ENCODE measurements around the gene EPHA8.

Gene EPHA8

DNA sequence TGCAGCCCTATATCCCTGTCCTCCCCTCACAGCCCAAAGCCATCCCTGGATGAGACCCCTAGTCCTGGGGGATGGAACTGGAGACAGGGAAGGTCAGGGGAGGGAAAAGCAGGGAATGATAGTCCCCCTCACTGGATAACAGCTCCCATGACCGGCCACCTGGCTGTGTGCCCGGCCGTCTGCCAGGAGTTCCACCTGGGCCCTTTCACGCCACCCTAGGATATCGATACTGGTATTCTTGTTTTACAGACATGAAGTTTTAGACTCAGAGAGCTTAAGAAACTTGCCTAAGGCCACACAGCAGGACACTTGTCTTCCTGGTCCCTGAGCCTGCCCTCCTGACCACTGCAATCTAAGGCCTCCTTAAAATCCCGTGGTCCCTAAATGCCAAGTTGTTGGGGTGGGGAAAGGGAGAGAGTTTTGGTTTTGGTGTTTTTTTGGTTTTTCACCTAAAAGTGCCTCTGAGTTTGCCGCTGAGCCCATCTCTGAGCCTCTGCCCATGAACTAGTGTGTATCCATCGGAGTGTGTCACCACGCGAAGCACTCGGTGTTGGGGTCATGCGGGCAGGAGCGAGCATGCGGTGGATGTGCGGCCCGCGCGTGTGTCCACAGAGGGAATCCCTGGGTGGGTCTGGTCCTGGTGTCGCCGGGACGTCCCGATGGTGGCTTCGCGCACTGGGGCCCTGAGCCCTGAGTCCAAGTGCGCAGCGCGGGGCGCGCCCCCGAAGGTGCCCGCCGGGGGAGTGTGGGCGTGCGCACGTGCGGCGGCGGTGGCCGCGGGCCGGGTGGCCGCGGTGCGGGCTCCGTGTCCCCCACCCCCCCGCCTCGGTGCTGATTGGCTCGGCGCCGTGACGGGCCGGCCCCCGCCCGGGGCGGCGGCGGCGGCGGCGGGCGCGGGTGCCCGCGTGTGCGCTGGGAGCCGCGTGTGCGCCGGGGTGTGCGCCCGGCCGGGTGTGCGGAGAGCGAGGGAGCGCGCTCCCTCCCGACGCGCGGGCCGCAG lies at the start of gene EPHA8:
EPHA8 (plus strand) TSS at position 906 of the 1,000 bp plus-strand sequence. CDS start 147 bp downstream, outside the sequence.
- peak; percentile 57 for DNase-seq (ENCODE audit: extremely low spot score)
- CTCF ChIA-PET, result no interaction called here
- peak; percentile 55; the same call in 1 of the 2 replicates for TF ChIP-seq L3MBTL2 (conservative IDR thresholded peaks at IDR 0.05)
- no peak for TF ChIP-seq FOXM1 (IDR thresholded peaks at IDR 0.05; ENCODE audit: borderline replicate concordance)
- POLR2A ChIA-PET, result no interaction called here

DNA sequence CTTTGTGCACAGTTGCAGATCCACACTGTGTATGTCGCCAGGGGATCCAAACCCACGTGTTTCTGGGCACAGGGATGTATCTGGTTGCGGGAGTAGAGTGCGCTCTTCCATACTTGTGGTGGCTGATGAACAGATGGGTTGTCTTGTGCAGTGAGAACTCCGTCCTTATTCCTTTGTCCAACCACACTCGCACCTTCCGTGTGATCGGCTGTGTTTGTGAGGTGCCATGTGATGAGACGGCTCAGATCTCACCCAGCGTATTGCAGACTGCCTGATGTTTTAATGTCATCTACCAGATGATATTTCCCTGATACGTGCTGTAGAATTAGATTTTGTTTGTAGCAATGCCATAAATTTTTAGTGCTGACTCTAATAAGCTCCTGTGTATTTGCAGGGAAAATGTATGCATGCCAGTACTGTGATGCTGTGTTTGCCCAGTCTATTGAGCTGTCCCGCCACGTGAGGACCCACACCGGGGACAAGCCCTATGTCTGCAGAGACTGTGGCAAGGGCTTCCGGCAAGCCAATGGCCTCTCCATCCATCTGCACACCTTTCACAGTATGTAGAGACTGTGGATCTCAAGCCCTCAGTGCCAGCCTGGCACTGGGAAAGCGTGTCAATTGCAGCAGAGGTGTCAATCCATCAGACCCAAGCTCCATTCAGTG lies 46.2 kb upstream of the EPHA8 start:
- POLR2A ChIA-PET, result no interaction called here
- DNase-seq (ENCODE audit: extremely low spot score), result no peak
- CTCF ChIA-PET, result no interaction called here
- TF ChIP-seq ARNT (IDR thresholded peaks at IDR 0.05) (no peak), LEF1 (IDR thresholded peaks at IDR 0.05; ENCODE audit: borderline replicate concordance) (no peak), ELF4 (IDR thresholded peaks at IDR 0.05) (no peak), SUZ12 (IDR thresholded peaks at IDR 0.05) (no peak), FOXA1 (IDR thresholded peaks at IDR 0.05) (no peak), HDGF (IDR thresholded peaks at IDR 0.05; ENCODE audit: borderline replicate concordance) (no peak), CTBP1 (IDR thresholded peaks at IDR 0.05; ENCODE audit: borderline replicate concordance) (no peak), SP1 (IDR thresholded peaks at IDR 0.05) (no peak)

DNA sequence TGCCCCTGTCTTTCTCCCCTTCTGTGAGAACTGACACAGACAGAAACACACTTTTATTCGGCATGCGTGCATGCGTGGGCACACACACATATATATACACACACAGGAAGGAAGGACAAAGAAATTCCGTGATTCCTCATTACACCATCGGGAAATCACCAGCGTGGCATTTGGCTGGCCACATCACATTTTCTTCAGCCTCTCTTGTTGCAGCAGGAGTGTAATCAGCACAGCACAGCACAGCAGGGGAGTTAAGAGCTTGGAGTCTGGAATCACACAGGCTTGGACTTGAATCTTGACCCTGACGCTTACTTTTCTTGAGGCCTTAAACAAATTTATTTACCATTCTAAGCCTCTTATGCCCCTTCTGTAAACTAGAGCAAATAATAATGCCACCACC lies 45.3 kb upstream of the EPHA8 start:
- no peak for DNase-seq (ENCODE audit: extremely low spot score)
- CTCF ChIA-PET, result no interaction called here
- POLR2A ChIA-PET, result no interaction called here
- TF ChIP-seq FOXA1 (IDR thresholded peaks at IDR 0.05), result no peak
- TF ChIP-seq FOXM1 (IDR thresholded peaks at IDR 0.05; ENCODE audit: borderline replicate concordance), result no peak
- no peak for TF ChIP-seq ELF4 (IDR thresholded peaks at IDR 0.05)
- no peak for TF ChIP-seq ARNT (IDR thresholded peaks at IDR 0.05)
- no peak for TF ChIP-seq FOXK2 (IDR thresholded peaks at IDR 0.05)
- TF ChIP-seq BHLHE40 (IDR thresholded peaks at IDR 0.05; ENCODE audit: borderline replicate concordance), result no peak
- TF ChIP-seq L3MBTL2 (conservative IDR thresholded peaks at IDR 0.05), result no peak
- TF ChIP-seq, protein P1, sequence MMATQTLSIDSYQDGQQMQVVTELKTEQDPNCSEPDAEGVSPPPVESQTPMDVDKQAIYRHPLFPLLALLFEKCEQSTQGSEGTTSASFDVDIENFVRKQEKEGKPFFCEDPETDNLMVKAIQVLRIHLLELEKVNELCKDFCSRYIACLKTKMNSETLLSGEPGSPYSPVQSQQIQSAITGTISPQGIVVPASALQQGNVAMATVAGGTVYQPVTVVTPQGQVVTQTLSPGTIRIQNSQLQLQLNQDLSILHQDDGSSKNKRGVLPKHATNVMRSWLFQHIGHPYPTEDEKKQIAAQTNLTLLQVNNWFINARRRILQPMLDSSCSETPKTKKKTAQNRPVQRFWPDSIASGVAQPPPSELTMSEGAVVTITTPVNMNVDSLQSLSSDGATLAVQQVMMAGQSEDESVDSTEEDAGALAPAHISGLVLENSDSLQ (IDR thresholded peaks at IDR 0.05), result no peak
- TF ChIP-seq NFRKB (IDR thresholded peaks at IDR 0.05), result no peak

DNA sequence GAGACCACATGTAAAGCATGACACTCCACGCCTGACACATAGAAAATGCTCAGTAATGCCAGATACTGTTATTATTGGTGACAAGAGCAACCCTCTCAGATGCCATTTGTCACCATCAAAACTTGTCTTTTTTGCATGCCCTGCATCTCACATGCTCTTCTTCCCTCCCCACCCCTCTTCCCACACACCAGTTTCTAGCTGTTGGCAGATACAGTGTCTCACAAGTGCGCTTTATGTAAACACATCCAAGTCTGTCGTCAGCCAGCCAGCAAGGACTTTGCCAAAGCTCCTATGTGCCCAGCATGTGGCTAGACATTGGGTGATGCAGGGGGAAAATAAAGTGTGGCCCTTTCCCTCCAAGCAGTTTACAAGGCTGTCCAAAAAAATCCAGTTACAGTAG lies 44.9 kb upstream of the EPHA8 start:
- TF ChIP-seq ARNT (IDR thresholded peaks at IDR 0.05) (no peak), FOXA1 (IDR thresholded peaks at IDR 0.05) (no peak), FOXM1 (IDR thresholded peaks at IDR 0.05; ENCODE audit: borderline replicate concordance) (no peak), SP1 (IDR thresholded peaks at IDR 0.05) (no peak), CTBP1 (IDR thresholded peaks at IDR 0.05; ENCODE audit: borderline replicate concordance) (no peak), HDGF (IDR thresholded peaks at IDR 0.05; ENCODE audit: borderline replicate concordance) (no peak), BHLHE40 (IDR thresholded peaks at IDR 0.05; ENCODE audit: borderline replicate concordance) (no peak)
- ChIA-PET CTCF (no interaction called here), POLR2A (no interaction called here)
- no peak for DNase-seq (ENCODE audit: extremely low spot score)

DNA sequence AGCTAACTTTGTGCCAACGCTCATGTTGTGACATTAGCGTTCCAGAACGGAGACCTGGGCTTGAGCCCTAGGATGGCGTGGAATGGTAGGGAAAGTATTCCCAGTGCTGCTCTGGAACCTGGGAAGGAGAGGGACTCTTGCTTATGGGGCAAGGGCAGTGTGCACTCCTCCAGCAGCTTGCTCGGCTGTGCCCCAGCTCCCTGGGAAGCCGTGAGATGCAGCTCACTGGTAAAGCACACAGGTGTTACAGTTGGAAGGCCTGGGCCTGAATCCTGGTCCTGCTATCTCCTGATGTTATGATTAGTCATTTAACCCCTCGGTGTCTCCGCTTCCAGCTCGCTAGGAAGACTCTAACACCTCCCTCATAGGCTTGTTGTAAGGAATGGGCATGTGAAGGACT lies 42.4 kb upstream of the EPHA8 start:
- POLR2A ChIA-PET, result interaction anchor here (2.0 kb wide), 1 partner anchor 11 kb away, joined by 9 read pairs; no protein-coding TSS in a partner anchor
- CTCF ChIA-PET, result no interaction called here
- no peak for TF ChIP-seq NFRKB (IDR thresholded peaks at IDR 0.05)
- no peak for TF ChIP-seq SUZ12 (IDR thresholded peaks at IDR 0.05)
- no peak for TF ChIP-seq ARNT (IDR thresholded peaks at IDR 0.05)
- TF ChIP-seq FOXA1 (IDR thresholded peaks at IDR 0.05), result no peak
- TF ChIP-seq, protein P1 (IDR thresholded peaks at IDR 0.05), result no peak
- TF ChIP-seq ELF4 (IDR thresholded peaks at IDR 0.05), result no peak
- TF ChIP-seq HDGF (IDR thresholded peaks at IDR 0.05; ENCODE audit: borderline replicate concordance), result no peak
- no peak for TF ChIP-seq LEF1 (IDR thresholded peaks at IDR 0.05; ENCODE audit: borderline replicate concordance)
- no peak for DNase-seq (ENCODE audit: extremely low spot score)

DNA sequence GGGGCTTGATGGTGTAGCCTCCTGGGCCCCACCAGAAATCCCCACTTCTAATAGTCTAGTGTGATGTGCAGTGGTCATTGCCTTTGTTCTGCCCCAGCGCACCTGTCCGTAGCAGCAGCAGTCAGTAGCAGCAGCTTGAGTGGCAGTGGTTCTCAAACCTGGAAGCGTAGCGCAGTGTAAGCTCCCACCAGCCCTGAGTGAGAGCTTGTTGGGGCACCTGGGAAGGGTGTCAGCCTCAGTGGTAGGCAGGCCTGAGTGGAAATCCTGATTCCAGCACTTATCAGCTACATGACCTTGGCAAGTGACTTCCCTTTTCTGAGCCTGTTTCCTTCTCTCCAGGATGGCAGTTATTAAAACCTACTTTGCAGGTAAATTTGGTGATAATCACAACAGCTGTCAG lies 41.6 kb upstream of the EPHA8 start:
- TF ChIP-seq L3MBTL2 (conservative IDR thresholded peaks at IDR 0.05) (no peak), CTBP1 (IDR thresholded peaks at IDR 0.05; ENCODE audit: borderline replicate concordance) (no peak), SP1 (IDR thresholded peaks at IDR 0.05) (no peak), FOXK2 (IDR thresholded peaks at IDR 0.05) (no peak), ARNT (IDR thresholded peaks at IDR 0.05) (no peak), TARDBP (IDR thresholded peaks at IDR 0.05) (no peak), HDGF (IDR thresholded peaks at IDR 0.05; ENCODE audit: borderline replicate concordance) (no peak), FOXM1 (IDR thresholded peaks at IDR 0.05; ENCODE audit: borderline replicate concordance) (no peak), ELF4 (IDR thresholded peaks at IDR 0.05) (no peak), SUZ12 (IDR thresholded peaks at IDR 0.05) (no peak), LEF1 (IDR thresholded peaks at IDR 0.05; ENCODE audit: borderline replicate concordance) (no peak), NFRKB (IDR thresholded peaks at IDR 0.05) (no peak), BHLHE40 (IDR thresholded peaks at IDR 0.05; ENCODE audit: borderline replicate concordance) (no peak), ZNF384 (IDR thresholded peaks at IDR 0.05) (no peak), FOXA1 (IDR thresholded peaks at IDR 0.05) (no peak)
- TF ChIP-seq, protein P1 (IDR thresholded peaks at IDR 0.05), result no peak
- CTCF ChIA-PET, result no interaction called here
- POLR2A ChIA-PET, result interaction anchor here (2.0 kb wide), 1 partner anchor 11 kb away, joined by 9 read pairs; no protein-coding TSS in a partner anchor

More for the DNA sequence above, 41.6 kb upstream of the EPHA8 start:
- no peak for DNase-seq (ENCODE audit: extremely low spot score)
